K562 (cell line): Measurements from ENCODE around the gene PPP1R13L. TPM values are rescaled to one million over a fixed set of nuclear protein-coding genes. Genes with fewer than 3 reads are reported as not detected.

Source experiments
- GABPB1 ChIP-seq: sonication (generic); formaldehyde crosslinking; IDR thresholded peaks from 2 replicates; pipeline ENCODE4 v1.8.0; 2022; ENCODE audit warnings: mild to moderate bottlenecking, missing genetic modification reagents
- NCOA4 ChIP-seq: fragments of 450-650 bp; IDR thresholded peaks from 2 replicates; pipeline ENCODE4 v1.6.1; 2018; ENCODE audit warnings: mild to moderate bottlenecking; ENCODE audit not compliant: partially characterized antibody
- PPARD ChIP-seq: fragments of 250-450 bp; sonication (Bioruptor Pico); IDR thresholded peaks from 2 replicates; pipeline ENCODE4 v1.8.0; 2022; ENCODE audit warnings: inconsistent platforms, mild to moderate bottlenecking, moderate library complexity
- PTBP1 ChIP-seq: fragments of 200-400 bp; formaldehyde crosslinking; IDR thresholded peaks from 2 replicates; pipeline ENCODE4 v1.6.1; 2017; ENCODE audit warnings: low read depth, low read length
- RBM15 ChIP-seq: fragments of 200-400 bp; formaldehyde crosslinking; IDR thresholded peaks from 2 replicates; pipeline ENCODE4 v1.6.1; 2018; ENCODE audit warnings: mild to moderate bottlenecking, low read length, moderate library complexity; ENCODE audit not compliant: insufficient read depth
- RHOXF2B ChIP-seq: fragments of 250-450 bp; sonication (Bioruptor Pico); conservative IDR thresholded peaks from 2 replicates; pipeline ENCODE4 v1.5.1; 2021
- SLC30A9 ChIP-seq: fragments of 250-450 bp; sonication (Bioruptor Pico); IDR thresholded peaks from 2 replicates; pipeline ENCODE4 v1.8.0; 2022; ENCODE audit warnings: mild to moderate bottlenecking, moderate library complexity
- SMAD4 ChIP-seq: fragments of 250-450 bp; sonication (Bioruptor Pico); conservative IDR thresholded peaks from 2 replicates; pipeline ENCODE4 v1.8.0; 2021; ENCODE audit warnings: inconsistent platforms, mild to moderate bottlenecking, moderate library complexity
- SREBF2 ChIP-seq: sonication (generic); formaldehyde crosslinking; IDR thresholded peaks from 2 replicates; pipeline ENCODE4 v1.4.0; 2020; ENCODE audit warnings: mild to moderate bottlenecking, missing genetic modification reagents
- TBP ChIP-seq: optimal IDR thresholded peaks from 2 replicates; pipeline ENCODE3; 2011; ENCODE audit warnings: low read depth, low read length, improper control_type of control experiment
- ZBTB49 ChIP-seq: sonication (generic); formaldehyde crosslinking; IDR thresholded peaks from 2 replicates; pipeline ENCODE4 v1.8.0; 2022; ENCODE audit warnings: missing genetic modification reagents, mild to moderate bottlenecking, borderline replicate concordance
- ZBTB8A ChIP-seq: fragments of 450-650 bp; IDR thresholded peaks from 2 replicates; pipeline ENCODE4 v1.6.1; 2018; ENCODE audit warnings: mild to moderate bottlenecking, moderate library complexity; ENCODE audit not compliant: partially characterized antibody
- ZNF175 ChIP-seq: fragments of 200-800 bp; sonication (Bioruptor generic); IDR thresholded peaks from 2 replicates; pipeline ENCODE4 v1.6.1; 2016; ENCODE audit warnings: low read depth, mild to moderate bottlenecking, missing genetic modification characterization, missing compliant biosample characterization
- ZNF408 ChIP-seq: fragments of 250-450 bp; sonication (Bioruptor Pico); IDR thresholded peaks from 2 replicates; pipeline ENCODE4 v1.4.0; 2020; ENCODE audit warnings: low read depth, mild to moderate bottlenecking, moderate library complexity
- ZNF584 ChIP-seq: fragments of 200-800 bp; sonication (Bioruptor generic); IDR thresholded peaks from 2 replicates; pipeline ENCODE4 v1.6.1; 2016; ENCODE audit warnings: low read depth, mild to moderate bottlenecking, missing genetic modification characterization, missing compliant biosample characterization
- ZNF75A ChIP-seq: fragments of 450-650 bp; formaldehyde crosslinking; IDR thresholded peaks from 2 replicates; pipeline ENCODE4 v1.4.0; 2020; ENCODE audit warnings: mild to moderate bottlenecking
- polyA plus RNA-seq, 8 experiments: library from polyadenylated mRNA; depleted of rRNA in 4 of 8; stranded (reverse) in 5 of 8; unstranded in 3 of 8; fragments of >200 nt; fragmentation: Nextera tagmentation in 2 of 8; fragmentation: Illumina TruSeq in 1 of 8; extraction: Ambion mirVana in 2 of 8; extraction: Trizol in 1 of 8; gene quantifications; 2 replicates each; pipeline versions ENCODE4 v1.2.1 to v1.2.3, GENCODE V29; 2011 to 2014; ENCODE audit warnings: inconsistent platforms in 1 of 8, missing spikeins in 1 of 8
- total RNA-seq, 7 experiments: library from RNA; depleted of rRNA in 6 of 7; stranded (reverse); fragments of >200 nt in 6 of 7; fragmentation: Illumina TruSeq in 2 of 7; extraction: Trizol in 2 of 7; gene quantifications; 2 replicates each; pipeline versions ENCODE4 v1.2.1 to v1.2.3, GENCODE V29; 2011 to 2021; ENCODE audit warnings: low replicate concordance in 1 of 7
- TF ChIP-seq, protein P1 (sequence below), 2 experiments: fragments of 450-650 bp; formaldehyde crosslinking in 1 of 2; IDR thresholded peaks; 2 replicates each; pipeline versions ENCODE4 v1.4.0 to v1.6.1; 2014 to 2020; ENCODE audit warnings: mild to moderate bottlenecking in 2 of 2, borderline replicate concordance in 1 of 2, low read depth in 1 of 2

PPP1R13L gene
- total and polyA plus RNA-seq, 9 of the 15 experiments (the other 6 are each of a cell fraction or from before 2014, with no cell fraction given): 0.32 to 6.7 (median 2.0) TPM

- no peak for TF ChIP-seq ZBTB49 (CRISPR knock-in tag)
- TF ChIP-seq RHOXF2B (CRISPR knock-in tag): no peak
- TF ChIP-seq, protein P1, sequence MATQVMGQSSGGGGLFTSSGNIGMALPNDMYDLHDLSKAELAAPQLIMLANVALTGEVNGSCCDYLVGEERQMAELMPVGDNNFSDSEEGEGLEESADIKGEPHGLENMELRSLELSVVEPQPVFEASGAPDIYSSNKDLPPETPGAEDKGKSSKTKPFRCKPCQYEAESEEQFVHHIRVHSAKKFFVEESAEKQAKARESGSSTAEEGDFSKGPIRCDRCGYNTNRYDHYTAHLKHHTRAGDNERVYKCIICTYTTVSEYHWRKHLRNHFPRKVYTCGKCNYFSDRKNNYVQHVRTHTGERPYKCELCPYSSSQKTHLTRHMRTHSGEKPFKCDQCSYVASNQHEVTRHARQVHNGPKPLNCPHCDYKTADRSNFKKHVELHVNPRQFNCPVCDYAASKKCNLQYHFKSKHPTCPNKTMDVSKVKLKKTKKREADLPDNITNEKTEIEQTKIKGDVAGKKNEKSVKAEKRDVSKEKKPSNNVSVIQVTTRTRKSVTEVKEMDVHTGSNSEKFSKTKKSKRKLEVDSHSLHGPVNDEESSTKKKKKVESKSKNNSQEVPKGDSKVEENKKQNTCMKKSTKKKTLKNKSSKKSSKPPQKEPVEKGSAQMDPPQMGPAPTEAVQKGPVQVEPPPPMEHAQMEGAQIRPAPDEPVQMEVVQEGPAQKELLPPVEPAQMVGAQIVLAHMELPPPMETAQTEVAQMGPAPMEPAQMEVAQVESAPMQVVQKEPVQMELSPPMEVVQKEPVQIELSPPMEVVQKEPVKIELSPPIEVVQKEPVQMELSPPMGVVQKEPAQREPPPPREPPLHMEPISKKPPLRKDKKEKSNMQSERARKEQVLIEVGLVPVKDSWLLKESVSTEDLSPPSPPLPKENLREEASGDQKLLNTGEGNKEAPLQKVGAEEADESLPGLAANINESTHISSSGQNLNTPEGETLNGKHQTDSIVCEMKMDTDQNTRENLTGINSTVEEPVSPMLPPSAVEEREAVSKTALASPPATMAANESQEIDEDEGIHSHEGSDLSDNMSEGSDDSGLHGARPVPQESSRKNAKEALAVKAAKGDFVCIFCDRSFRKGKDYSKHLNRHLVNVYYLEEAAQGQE (IDR thresholded peaks at IDR 0.05; ENCODE audit: borderline replicate concordance): 0 out of 2 replicates have a peak, but pooled peaks have one; percentile 7
- TF ChIP-seq, protein P1 (CRISPR knock-in tag; IDR thresholded peaks at IDR 0.05; ENCODE audit: low read depth): no peak; the same call in 1 of the 2 replicates
- no peak for TF ChIP-seq NCOA4
- TF ChIP-seq SREBF2 (CRISPR knock-in tag): no peak
- TF ChIP-seq RBM15: no peak
- no peak for TF ChIP-seq ZNF175
- no peak for TF ChIP-seq ZNF408 (CRISPR knock-in tag)
- TF ChIP-seq PPARD: no peak
- TF ChIP-seq ZNF75A (CRISPR knock-in tag): no peak
- no peak; the same call in 1 of the 2 replicates for TF ChIP-seq ZNF584 (CRISPR knock-in tag)
- TF ChIP-seq SLC30A9 (CRISPR knock-in tag): no peak
- TF ChIP-seq PTBP1: 0 out of 2 replicates have a peak, but pooled peaks have one; percentile 47
- peak; percentile 11; the same call in 1 of the 2 replicates for TF ChIP-seq SMAD4
- no peak for TF ChIP-seq GABPB1 (CRISPR knock-in tag)
- no peak for TF ChIP-seq TBP
- TF ChIP-seq ZBTB8A: no peak
Observed at GRCh38 chr19:45424191-45425058, 19.6 kb upstream of the PPP1R13L start (continued).
